NOMO-1 treated with DMSO at 0.1 percent for 48 hours (cell line): ENCODE data around the gene MARCHF3.

Experiments used
- DNase-seq: peaks from one replicate; lab custom pipeline; 2025; ENCODE audit not compliant: unreplicated experiment; lab: John Stamatoyannopoulos, UW

MARCHF3 gene

GRCh38 chr5:126987271-126987899, 43.0 kb downstream of the MARCHF3 start:
- no peak for DNase-seq

- DNase-seq: no peak
Observed at GRCh38 chr5:126984632-126985031, 45.7 kb downstream of the MARCHF3 start.

GRCh38 chr5:126983874-126984266, 46.5 kb downstream of the MARCHF3 start:
- no peak for DNase-seq

GRCh38 chr5:126982926-126983873, 47.2 kb downstream of the MARCHF3 start:
- DNase-seq: no peak

- DNase-seq: no peak
Observed at GRCh38 chr5:126982202-126982601, 48.2 kb downstream of the MARCHF3 start.

GRCh38 chr5:126981701-126982100, 48.7 kb downstream of the MARCHF3 start:
- DNase-seq: no peak

- no peak for DNase-seq
Observed at GRCh38 chr5:126981222-126981621, 49.1 kb downstream of the MARCHF3 start.

GRCh38 chr5:126978258-126978657, 52.1 kb downstream of the MARCHF3 start:
- DNase-seq: no peak

- no peak for DNase-seq
Observed at GRCh38 chr5:126976520-126977172, 53.7 kb downstream of the MARCHF3 start.

GRCh38 chr5:126975796-126976195, 54.6 kb downstream of the MARCHF3 start:
- no peak for DNase-seq

- peak; percentile 34 for DNase-seq
Observed at GRCh38 chr5:126973193-126973592, 57.2 kb downstream of the MARCHF3 start.

GRCh38 chr5:126972062-126972895, 58.1 kb downstream of the MARCHF3 start:
- DNase-seq: peak; percentile 88

GRCh38 chr5:126971455-126972031, 58.8 kb downstream of the MARCHF3 start:
- DNase-seq: no peak

GRCh38 chr5:126970517-126971017, 59.8 kb downstream of the MARCHF3 start:
- no peak for DNase-seq

GRCh38 chr5:126969548-126969947, 60.8 kb downstream of the MARCHF3 start:
- no peak for DNase-seq

GRCh38 chr5:126967808-126968466, 62.4 kb downstream of the MARCHF3 start:
- no peak for DNase-seq

GRCh38 chr5:126965487-126965886, 64.9 kb downstream of the MARCHF3 start:
- no peak for DNase-seq

GRCh38 chr5:126965061-126965475, 65.3 kb downstream of the MARCHF3 start:
- peak; percentile 68 for DNase-seq

GRCh38 chr5:126963822-126964375, 66.5 kb downstream of the MARCHF3 start:
- no peak for DNase-seq
